Ammon's horn (tissue), 1 donor: Measurements from ENCODE around the gene VCY.
"Not testable (repeated sequence)": the region's sequence is repeated elsewhere in the genome, so short reads cannot be mapped to it uniquely, and the experiment has no call there.

Experiments used
- DNase-seq: peaks from one replicate; pipeline ENCODE4 v3.0.0-alpha.2; 2016; ENCODE audit warnings: low spot score

Gene VCY

DNA sequence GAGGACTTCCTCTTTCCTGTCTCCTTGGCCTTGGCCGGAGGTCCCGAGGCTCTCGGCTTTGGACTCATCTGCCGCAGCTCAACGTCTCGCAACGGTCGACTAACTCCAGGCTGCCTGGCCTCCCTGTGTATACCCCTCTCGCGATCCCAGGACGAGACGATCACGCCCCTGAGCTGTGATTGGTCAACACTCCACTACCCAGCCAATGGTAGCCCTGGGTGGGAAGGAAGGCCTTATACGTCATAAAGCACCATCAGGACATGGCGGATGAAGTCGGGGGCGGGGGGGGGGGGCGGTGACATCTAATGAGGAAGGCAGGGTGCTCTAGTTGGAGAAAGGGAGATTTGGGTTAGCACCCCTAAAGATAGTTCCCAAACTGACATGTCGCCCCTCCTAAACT is at the start of gene VCY:
Gene VCY (minus strand): TSS at position 101 of the 400 bp plus-strand sequence. CDS start 33 bp downstream, at position 68.
- not testable (repeated sequence) for DNase-seq

DNA sequence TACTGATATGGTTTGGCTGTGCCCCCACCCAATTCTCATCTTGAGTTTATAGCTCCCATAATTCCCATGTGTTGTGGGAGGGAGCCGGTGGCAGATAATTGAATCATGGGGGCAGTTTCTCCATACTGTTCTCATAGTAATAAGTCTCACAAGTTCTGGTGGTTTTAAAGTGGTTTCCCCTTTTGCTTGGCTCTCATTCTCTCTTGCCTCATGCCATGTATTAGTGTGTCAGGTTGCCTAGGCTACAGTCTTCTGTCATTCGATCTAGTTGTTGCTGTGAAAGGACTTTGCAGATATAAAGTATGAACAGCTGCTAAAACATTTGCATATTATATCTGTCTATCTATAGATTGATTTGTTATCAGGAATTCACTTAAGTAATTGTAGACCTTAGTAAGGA is 44.1 kb upstream of the VCY start:
- DNase-seq = not testable (repeated sequence)

DNA sequence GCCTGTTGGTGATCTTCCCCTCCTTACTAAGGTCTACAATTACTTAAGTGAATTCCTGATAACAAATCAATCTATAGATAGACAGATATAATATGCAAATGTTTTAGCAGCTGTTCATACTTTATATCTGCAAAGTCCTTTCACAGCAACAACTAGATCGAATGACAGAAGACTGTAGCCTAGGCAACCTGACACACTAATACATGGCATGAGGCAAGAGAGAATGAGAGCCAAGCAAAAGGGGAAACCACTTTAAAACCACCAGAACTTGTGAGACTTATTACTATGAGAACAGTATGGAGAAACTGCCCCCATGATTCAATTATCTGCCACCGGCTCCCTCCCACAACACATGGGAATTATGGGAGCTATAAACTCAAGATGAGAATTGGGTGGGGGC is 25.6 kb upstream of the VCY start:
- DNase-seq = not testable (repeated sequence)

DNA sequence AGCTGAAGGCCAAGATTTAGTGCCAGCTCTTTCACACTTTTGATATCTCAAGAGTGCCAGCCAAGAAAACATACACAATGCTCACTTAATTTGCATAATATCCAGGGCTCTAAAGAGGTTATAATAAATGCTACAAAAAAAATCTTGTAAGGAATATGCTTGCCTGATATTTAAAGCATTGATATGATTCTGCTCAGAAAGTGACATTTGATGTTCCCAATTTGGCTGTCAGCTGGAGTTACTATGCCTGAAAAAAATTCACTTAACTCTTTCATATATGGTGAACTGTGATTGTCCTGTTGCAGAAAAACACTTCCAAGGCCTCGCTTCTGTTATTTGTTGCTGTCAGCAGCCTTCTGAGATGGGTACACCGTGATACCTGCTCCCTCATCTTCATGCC is 43.9 kb downstream of the VCY start:
- not testable (repeated sequence) for DNase-seq
